ENCODE results near the gene ACTA2.
A peak's percentile ranks its signal among the peaks of the same experiment; 100 is the strongest.

Gene ACTA2

GRCh38 chr10:88980800-88981199, 28.2 kb upstream of the ACTA2 start:
- no peak for DNase-seq

- DNase-seq: no peak
Measured at GRCh38 chr10:88980247-88980646, 27.7 kb upstream of the ACTA2 start.

GRCh38 chr10:88979603-88980002, 27.0 kb upstream of the ACTA2 start:
- no peak for DNase-seq

- no peak for DNase-seq
Measured at GRCh38 chr10:88979153-88979562, 26.6 kb upstream of the ACTA2 start.

- no peak for DNase-seq
Measured at GRCh38 chr10:88978463-88978862, 25.9 kb upstream of the ACTA2 start.

GRCh38 chr10:88975377-88975720, 22.8 kb upstream of the ACTA2 start:
- no peak for DNase-seq

- no peak for DNase-seq
Measured at GRCh38 chr10:88974446-88975376, 22.1 kb upstream of the ACTA2 start.

GRCh38 chr10:88974012-88974411, 21.4 kb upstream of the ACTA2 start:
- no peak for DNase-seq

- peak in 1 of 3 experiments; percentile 33 for DNase-seq
Measured at GRCh38 chr10:88971221-88972061, 18.9 kb upstream of the ACTA2 start.

- DNase-seq: no peak
Measured at GRCh38 chr10:88968391-88968790, 15.8 kb upstream of the ACTA2 start.

- DNase-seq: no peak
Measured at GRCh38 chr10:88966797-88967196, 14.2 kb upstream of the ACTA2 start.

- no peak for DNase-seq
Measured at GRCh38 chr10:88964869-88965415, 12.4 kb upstream of the ACTA2 start.

GRCh38 chr10:88964360-88964759, 11.8 kb upstream of the ACTA2 start:
- DNase-seq: no peak

- DNase-seq: no peak
Measured at GRCh38 chr10:88963318-88963717, 10.7 kb upstream of the ACTA2 start.

GRCh38 chr10:88962336-88962735, 9.8 kb upstream of the ACTA2 start:
- DNase-seq: no peak

GRCh38 chr10:88961266-88961665, 8.7 kb upstream of the ACTA2 start:
- DNase-seq: no peak

GRCh38 chr10:88960802-88961201, 8.2 kb upstream of the ACTA2 start:
- no peak for DNase-seq

GRCh38 chr10:88958721-88959120, 6.1 kb upstream of the ACTA2 start:
- no peak for DNase-seq

GRCh38 chr10:88957381-88957780, 4.8 kb upstream of the ACTA2 start:
- DNase-seq: no peak

- no peak for DNase-seq
Measured at GRCh38 chr10:88954458-88955083, 2.0 kb upstream of the ACTA2 start.

GRCh38 chr10:88953662-88954061, 1.1 kb upstream of the ACTA2 start:
- DNase-seq: no peak

GRCh38 chr10:88949912-88950837, 2.4 kb downstream of the ACTA2 start:
- no peak for DNase-seq
